VCaP (cell line): ENCODE measurements around the gene P2RY2.

Source experiments
- H3K27ac ChIP-seq: fragments of 450-650 bp; 2 replicates; pipeline ENCODE4 v1.5.1; 2017
- TF ChIP-seq, protein P1 (sequence below): fragments of 450-650 bp; conservative IDR thresholded peaks from 2 replicates; pipeline ENCODE4 v1.5.1; 2017; ENCODE audit warnings: mild to moderate bottlenecking, moderate library complexity

The P2RY2 gene

DNA sequence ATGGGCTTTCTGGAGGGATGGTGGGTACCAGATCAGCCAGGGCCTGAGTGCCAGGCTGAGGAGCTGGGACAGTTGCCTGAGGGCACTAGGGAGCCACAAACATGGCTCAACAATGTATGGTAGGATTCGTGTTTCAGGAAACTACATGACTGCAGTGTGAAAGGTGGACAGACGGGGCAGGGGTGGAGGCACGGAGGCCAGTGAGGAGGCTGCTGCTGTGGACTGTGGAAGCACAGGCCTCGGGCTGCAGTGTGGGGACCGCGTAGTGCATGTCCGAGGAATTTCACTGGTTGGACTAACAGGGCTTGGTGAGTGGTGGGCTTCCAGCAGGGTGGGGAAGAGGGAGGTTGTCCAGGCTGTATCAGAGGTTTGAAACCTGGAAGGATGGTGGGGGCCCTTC lies 7.8 kb downstream of the P2RY2 start:
- TF ChIP-seq, protein P1, sequence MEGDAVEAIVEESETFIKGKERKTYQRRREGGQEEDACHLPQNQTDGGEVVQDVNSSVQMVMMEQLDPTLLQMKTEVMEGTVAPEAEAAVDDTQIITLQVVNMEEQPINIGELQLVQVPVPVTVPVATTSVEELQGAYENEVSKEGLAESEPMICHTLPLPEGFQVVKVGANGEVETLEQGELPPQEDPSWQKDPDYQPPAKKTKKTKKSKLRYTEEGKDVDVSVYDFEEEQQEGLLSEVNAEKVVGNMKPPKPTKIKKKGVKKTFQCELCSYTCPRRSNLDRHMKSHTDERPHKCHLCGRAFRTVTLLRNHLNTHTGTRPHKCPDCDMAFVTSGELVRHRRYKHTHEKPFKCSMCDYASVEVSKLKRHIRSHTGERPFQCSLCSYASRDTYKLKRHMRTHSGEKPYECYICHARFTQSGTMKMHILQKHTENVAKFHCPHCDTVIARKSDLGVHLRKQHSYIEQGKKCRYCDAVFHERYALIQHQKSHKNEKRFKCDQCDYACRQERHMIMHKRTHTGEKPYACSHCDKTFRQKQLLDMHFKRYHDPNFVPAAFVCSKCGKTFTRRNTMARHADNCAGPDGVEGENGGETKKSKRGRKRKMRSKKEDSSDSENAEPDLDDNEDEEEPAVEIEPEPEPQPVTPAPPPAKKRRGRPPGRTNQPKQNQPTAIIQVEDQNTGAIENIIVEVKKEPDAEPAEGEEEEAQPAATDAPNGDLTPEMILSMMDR = no peak
- no peak overlapping the region; the same call in 1 of the 2 replicates for H3K27ac ChIP-seq

DNA sequence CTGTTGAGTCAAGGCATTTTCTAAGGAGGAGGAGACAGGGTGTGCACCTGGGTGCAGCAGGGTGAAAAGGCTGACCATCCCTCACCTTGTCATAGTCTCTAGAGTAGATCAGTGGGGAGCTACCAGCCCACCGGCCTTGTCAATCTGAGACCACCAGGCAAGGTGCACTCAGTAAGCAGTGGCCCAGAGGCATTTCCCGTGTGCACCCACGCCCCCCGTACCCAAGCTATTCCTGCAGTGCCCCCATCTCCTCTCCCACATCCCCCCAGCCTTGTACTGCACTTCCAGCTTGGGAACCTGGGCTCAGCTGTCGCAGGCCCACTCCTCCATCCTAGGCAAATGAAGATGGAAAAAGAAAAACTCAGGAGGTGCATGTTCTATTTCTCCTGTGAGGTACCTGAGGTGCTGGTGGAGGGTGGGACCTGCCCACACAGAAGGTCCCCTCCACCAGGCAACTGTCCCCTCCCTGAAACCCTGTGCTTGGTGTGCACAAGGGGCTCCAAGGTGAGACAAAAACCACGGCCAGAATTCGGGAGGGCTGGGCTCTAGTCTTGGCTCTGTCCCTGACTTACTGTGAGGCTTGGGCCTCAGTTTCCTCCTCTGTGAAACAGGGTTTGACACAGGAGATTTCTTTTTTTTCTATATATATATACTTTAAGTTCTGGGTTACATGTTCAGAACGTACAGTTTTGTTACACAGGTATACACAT lies 8.4 kb downstream of the P2RY2 start:
- TF ChIP-seq, protein P1 = no peak
- peak overlapping the region; percentile 88 for H3K27ac ChIP-seq

DNA sequence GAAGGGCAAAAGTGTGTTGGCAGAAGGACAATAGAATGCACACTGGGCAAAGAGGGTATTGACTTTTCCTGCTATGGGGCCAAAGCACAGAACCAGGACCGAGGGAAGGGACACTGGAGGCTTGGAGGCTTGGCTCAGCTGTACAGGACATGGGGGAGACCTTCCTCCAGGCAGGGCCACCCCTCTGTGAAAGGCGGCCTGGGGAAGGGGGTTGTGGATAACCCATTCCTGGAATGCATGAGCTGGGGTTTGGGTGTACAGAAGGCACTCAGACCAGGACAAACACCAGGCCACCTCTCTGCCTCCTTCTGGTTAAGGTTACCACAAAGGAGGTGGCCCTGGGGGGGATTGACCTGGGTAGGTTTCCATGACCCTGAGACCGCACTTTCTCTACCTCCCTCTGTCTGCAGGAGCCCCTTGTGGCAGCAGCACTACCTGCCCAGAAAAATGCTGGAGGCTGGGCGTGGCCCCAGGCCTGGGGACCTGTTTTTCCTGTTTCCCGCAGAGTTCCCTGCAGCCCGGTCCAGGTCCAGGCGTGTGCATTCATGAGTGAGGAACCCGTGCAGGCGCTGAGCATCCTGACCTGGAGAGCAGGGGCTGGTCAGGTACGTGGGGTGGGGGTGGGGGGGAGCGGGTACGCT lies 9.6 kb downstream of the P2RY2 start:
- TF ChIP-seq, protein P1 = peak; percentile 63
- H3K27ac ChIP-seq = peak overlapping the region; percentile 88

DNA sequence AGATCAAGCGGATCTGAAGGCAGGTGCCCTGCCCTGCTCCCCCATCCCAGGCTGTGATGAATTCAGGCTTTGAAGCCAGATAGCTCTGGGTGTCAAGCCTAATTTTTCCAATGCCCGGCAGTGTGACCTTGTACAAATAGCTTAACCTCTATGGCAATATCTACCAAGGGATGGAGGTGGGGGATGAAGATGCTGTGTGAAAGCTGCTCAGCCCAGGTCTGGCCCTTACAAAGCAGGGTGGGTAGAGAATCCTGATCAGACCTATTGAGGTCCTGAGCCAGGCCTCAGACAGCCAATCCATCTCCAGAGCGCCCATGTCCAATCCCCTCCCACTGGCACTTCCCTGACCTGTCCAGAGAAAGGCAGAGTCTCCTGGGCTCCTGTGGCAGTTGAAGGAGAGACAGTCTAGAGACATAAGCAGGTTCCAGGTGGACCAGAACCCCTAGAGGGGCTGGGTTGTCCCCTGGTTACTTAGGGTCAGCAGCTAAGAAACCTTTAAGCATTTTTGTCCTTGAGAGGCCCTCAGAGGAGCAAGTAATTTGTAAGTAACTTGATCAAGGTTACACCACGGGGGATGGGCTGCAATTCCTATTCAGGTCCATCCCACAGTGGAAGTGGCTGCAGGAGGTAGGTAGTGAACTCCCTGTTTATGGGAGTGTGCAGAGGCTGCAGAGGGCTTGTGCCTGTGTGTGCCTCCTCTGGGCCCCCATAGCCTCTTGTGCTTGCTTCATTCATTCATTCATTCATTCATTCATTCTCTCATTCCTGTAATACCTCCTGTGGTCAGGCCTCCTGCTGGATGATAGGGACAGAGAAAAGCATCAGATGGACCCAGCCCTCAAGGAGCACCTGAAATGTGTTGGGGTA lies 10.4 kb downstream of the P2RY2 start:
- TF ChIP-seq, protein P1 = no peak

DNA sequence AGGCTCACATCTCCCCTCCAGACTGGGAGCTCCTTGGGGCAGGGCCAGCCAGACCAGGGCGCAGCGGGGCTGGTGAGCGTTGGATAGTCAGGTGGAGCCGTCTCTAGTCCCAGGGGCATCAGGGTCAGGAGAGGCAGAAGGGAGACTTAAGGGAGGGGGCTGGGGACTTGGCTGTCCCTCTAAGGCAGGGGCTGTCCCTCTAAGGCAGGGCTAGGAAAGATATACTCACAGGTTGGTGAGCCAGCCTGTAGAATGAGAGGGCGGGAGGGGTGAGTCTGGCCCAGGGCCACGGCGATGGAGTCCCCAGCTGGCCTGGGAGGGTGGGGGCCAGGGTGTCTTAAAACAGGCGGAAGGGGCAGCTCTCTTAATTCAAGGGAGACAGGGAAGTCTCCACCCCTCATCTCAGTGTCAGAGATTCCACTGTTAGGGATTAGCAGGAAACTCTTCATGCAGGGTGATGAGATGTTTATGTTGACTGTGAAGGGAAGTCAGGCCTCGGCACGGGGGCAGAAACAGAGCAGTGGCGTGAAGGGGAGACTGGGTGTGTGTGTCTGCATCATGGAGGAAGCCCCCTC lies 11.3 kb downstream of the P2RY2 start:
- TF ChIP-seq, protein P1 = no peak
- H3K27ac ChIP-seq = peak overlapping the region; percentile 88; the same call in 1 of the 2 replicates

More for the DNA sequence above, 10.4 kb downstream of the P2RY2 start:
- peak overlapping the region; percentile 88 for H3K27ac ChIP-seq

DNA sequence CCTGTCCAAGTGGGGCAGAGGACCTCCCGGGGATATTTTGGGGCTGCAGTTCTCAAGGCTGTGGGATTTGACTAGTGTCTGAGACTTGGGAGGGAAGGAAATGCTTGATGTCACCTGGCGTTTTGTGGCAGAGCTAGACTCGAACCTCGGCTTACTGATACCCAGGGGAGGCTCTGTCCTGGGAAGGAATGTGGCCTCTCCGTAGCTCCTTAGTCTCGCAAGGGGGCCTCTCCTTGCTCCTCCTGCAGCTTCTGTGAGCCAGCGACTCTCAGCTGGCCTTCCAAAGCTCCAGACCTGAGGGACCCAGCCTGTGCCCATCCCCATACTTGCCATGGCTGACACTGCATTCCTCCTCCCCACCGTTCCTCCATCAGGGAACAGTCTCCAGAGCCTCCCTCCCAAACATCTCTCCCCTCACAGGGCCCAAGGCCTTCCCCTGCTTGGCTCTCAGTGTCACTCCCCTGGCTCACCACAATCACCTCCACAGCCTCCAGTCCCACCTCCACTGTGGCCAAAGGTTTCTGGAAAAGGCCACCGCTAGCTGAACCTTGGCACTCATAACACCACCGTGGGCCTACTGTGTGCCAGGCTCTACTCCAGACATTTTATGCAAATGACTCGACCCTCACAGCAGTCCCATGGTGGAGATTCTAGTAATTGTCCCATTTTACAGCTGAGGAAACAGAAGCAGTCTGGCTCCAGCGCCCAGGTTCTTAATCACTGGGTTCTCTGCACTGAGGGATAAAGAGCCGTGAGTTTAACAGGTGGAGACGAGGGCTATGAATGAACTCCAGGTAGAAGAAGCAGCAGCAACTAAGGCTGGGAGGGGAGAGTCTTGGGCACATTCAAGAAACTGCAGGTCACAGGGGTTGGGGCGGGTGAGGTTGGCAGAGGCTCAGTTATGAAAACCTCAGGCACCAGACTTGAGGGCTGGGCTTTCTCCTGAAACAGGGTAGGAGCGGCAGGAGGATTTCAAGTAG lies 12.1 kb downstream of the P2RY2 start:
- TF ChIP-seq, protein P1 = no peak
- H3K27ac ChIP-seq = no peak overlapping the region
